HCT116 (cell line): Measurements from ENCODE around the gene KDM7A. TPM values are rescaled to one million over a fixed set of nuclear protein-coding genes. Genes with fewer than 3 reads are reported as not detected.

Experiments
- ATAC-seq: fragments of 200-7000 bp; cut with Tn5 transposase; 2 replicates; pipeline ENCODE4 v1.9.1; 2020; ENCODE audit warnings: mild to moderate bottlenecking, moderate library complexity
- BruUV-seq: library from RNA; stranded (reverse); fragments of 400-500 nt; replicated peaks from 2 replicates; lab custom pipeline; 2021; lab: Mats Ljungman, UMichigan
- CTCF ChIA-PET: fragments of 300-600 bp; sonication (Branson Sonifier 250); formaldehyde crosslinking; loops from one replicate; lab custom pipeline; 2021; ENCODE audit warnings: antibody characterized with exemption; lab: Charles Lee
- POLR2A ChIA-PET: fragments of 300-600, 350-600 bp; sonication (Branson Sonifier 250); formaldehyde crosslinking; loops from one replicate; lab custom pipeline; 2021; ENCODE audit warnings: antibody characterized with exemption; lab: Charles Lee
- RAD21 ChIA-PET, 2 experiments: fragments of 300-600 bp; sonication (Branson Sonifier 250); formaldehyde crosslinking; loops; one replicate each; lab custom pipeline; 2023; ENCODE audit warnings: low total read pairs in 2 of 2; ENCODE audit not compliant: uncharacterized antibody in 2 of 2, unreplicated experiment in 2 of 2, low non-redundant PET in 1 of 2; lab: Charles Lee
- DNase-seq: peaks from one replicate; pipeline ENCODE4 v3.0.0-alpha.2; 2010; ENCODE audit warnings: low read depth, low spot score
- H2AFZ ChIP-seq: fragments of 200-600 bp; shearing (Covaris generic), sonication (generic); 2 replicates; pipeline ENCODE4 v1.6.1; 2017; ENCODE audit warnings: low read depth, mixed run types, mixed read lengths, antibody characterized with exemption, low read length; ENCODE audit not compliant: poor library complexity, severe bottlenecking
- H3K27ac ChIP-seq: 2 replicates; pipeline ENCODE4 v1.5.1; 2012; ENCODE audit warnings: low read depth, low read length
- H3K27me3 ChIP-seq: fragments of 200-600 bp; sonication (generic); 2 replicates; pipeline ENCODE4 v1.6.1; 2016; ENCODE audit warnings: mixed run types, low read length, mixed read lengths; ENCODE audit not compliant: insufficient read depth
- H3K36me3 ChIP-seq, 2 experiments: fragments of 200-500 bp in 1 of 2; fragments of 200-600 bp in 1 of 2; sonication (Bioruptor generic) in 1 of 2; sonication (generic) in 1 of 2; 2 replicates each; pipeline versions ENCODE4 v1.5.1 to v1.6.1; 2014 to 2016; ENCODE audit warnings: low read length in 2 of 2, inconsistent platforms in 1 of 2, mixed read lengths in 1 of 2, mixed run types in 1 of 2; ENCODE audit not compliant: insufficient read depth in 2 of 2, control insufficient read depth in 1 of 2
- H3K4me1 ChIP-seq, 2 experiments: fragments of 200-600 bp in 1 of 2; sonication (generic) in 1 of 2; 2 replicates each; pipeline versions ENCODE4 v1.5.1 to v1.6.1; 2012 to 2017; ENCODE audit warnings: low read length in 2 of 2, inconsistent platforms in 1 of 2, mild to moderate bottlenecking in 1 of 2, mixed read lengths in 1 of 2, mixed run types in 1 of 2, moderate library complexity in 1 of 2; ENCODE audit not compliant: insufficient read depth in 2 of 2, control insufficient read depth in 1 of 2
- H3K4me2 ChIP-seq: fragments of 200-600 bp; sonication (generic); 2 replicates; pipeline ENCODE4 v1.6.1; 2017; ENCODE audit warnings: mixed run types, low read length, mixed read lengths
- H3K4me3 ChIP-seq, 2 experiments: fragments of 200-600 bp in 1 of 2; sonication (generic) in 1 of 2; replicated peaks in 1 of 2; 2 replicates each; pipeline ENCODE4 v1.5.1; 2011 to 2016; ENCODE audit warnings: low read length in 2 of 2, control low read depth in 1 of 2, low read depth in 1 of 2, mild to moderate bottlenecking in 1 of 2, mixed read lengths in 1 of 2, mixed run types in 1 of 2
- H3K79me2 ChIP-seq: fragments of 200-600 bp; sonication (generic); 2 replicates; pipeline ENCODE4 v1.6.1; 2017; ENCODE audit warnings: mild to moderate bottlenecking, mixed run types, low read length, moderate library complexity, mixed read lengths; ENCODE audit not compliant: insufficient read depth
- H3K9ac ChIP-seq: fragments of 200-600 bp; sonication (generic); 2 replicates; pipeline ENCODE4 v1.6.1; 2016; ENCODE audit warnings: low read length, mixed read lengths
- H3K9me2 ChIP-seq: fragments of 200-600 bp; sonication (generic), shearing (Covaris generic); 2 replicates; pipeline ENCODE4 v1.6.1; 2017; ENCODE audit warnings: mixed run types, mild to moderate bottlenecking, moderate library complexity; ENCODE audit not compliant: insufficient read depth
- H3K9me3 ChIP-seq, 2 experiments: fragments of 200-500 bp in 1 of 2; fragments of 200-600 bp in 1 of 2; sonication (Bioruptor generic) in 1 of 2; sonication (generic) in 1 of 2; 2 replicates each; pipeline ENCODE4 v1.6.1; 2014 to 2017; ENCODE audit warnings: low read length in 2 of 2, mixed read lengths in 2 of 2, inconsistent platforms in 1 of 2, low read depth in 1 of 2, mild to moderate bottlenecking in 1 of 2, mixed run types in 1 of 2, moderate library complexity in 1 of 2; ENCODE audit not compliant: control insufficient read depth in 1 of 2, insufficient read depth in 1 of 2
- H4K20me1 ChIP-seq: fragments of 200-600 bp; sonication (generic), shearing (Covaris generic); 2 replicates; pipeline ENCODE4 v1.6.1; 2017; ENCODE audit warnings: mixed run types, mild to moderate bottlenecking, moderate library complexity; ENCODE audit not compliant: insufficient read depth
- CBX3 ChIP-seq: IDR thresholded peaks from 2 replicates; pipeline ENCODE4 v1.6.1; 2012; ENCODE audit warnings: low read depth
- EGR1 ChIP-seq: IDR thresholded peaks from 2 replicates; pipeline ENCODE4 v1.6.1; 2012; ENCODE audit warnings: low read depth
- ELF1 ChIP-seq: IDR thresholded peaks from 2 replicates; pipeline ENCODE4 v1.6.1; 2012; ENCODE audit warnings: low read depth, borderline replicate concordance
- FOSL1 ChIP-seq: IDR thresholded peaks from 2 replicates; pipeline ENCODE4 v1.6.1; 2012; ENCODE audit warnings: low read depth
- JUND ChIP-seq: IDR thresholded peaks from 2 replicates; pipeline ENCODE4 v1.6.1; 2012
- RAD21 ChIP-seq: IDR thresholded peaks from 2 replicates; pipeline ENCODE4 v1.6.1; 2012; ENCODE audit warnings: low read depth, mild to moderate bottlenecking
- SIN3A ChIP-seq: IDR thresholded peaks from 2 replicates; pipeline ENCODE4 v1.6.1; 2012; ENCODE audit warnings: low read depth
- SRF ChIP-seq: IDR thresholded peaks from 2 replicates; pipeline ENCODE4 v1.6.1; 2012; ENCODE audit warnings: low read depth
- YY1 ChIP-seq: IDR thresholded peaks from 2 replicates; pipeline ENCODE4 v1.6.1; 2011; ENCODE audit warnings: low read length, low read depth, moderate library complexity, mild to moderate bottlenecking; ENCODE audit not compliant: insufficient replicate concordance; ENCODE audit errors: extremely low read depth
- ZFX ChIP-seq: fragments of 450-650 bp; IDR thresholded peaks from 2 replicates; pipeline ENCODE4 v1.6.1; 2017
- ZNF274 ChIP-seq: fragments of 200-500 bp; sonication (Bioruptor generic); IDR thresholded peaks from 2 replicates; pipeline ENCODE4 v1.6.1; 2014; ENCODE audit warnings: mild to moderate bottlenecking, low read depth, low read length, inconsistent platforms
- intact Hi-C: fragments of 100-400 bp; cut with micrococcal nuclease; formaldehyde crosslinking; loops from 2 replicates; pipeline ENCODE4 v1.10.0; 2022
- total RNA-seq: library from RNA; stranded (reverse); gene quantifications from one replicate; pipeline ENCODE4 v1.2.1, GENCODE V29; 2021; ENCODE audit not compliant: unreplicated experiment
- TF ChIP-seq, protein P1 (sequence below): IDR thresholded peaks from 2 replicates; pipeline ENCODE4 v1.6.1; 2012; ENCODE audit warnings: low read depth
- TF ChIP-seq, protein P2 (sequence below): IDR thresholded peaks from 2 replicates; pipeline ENCODE4 v1.6.1; 2012

Gene KDM7A
- total RNA-seq, 1 experiment from 2014 or later: 11.6 TPM

DNA sequence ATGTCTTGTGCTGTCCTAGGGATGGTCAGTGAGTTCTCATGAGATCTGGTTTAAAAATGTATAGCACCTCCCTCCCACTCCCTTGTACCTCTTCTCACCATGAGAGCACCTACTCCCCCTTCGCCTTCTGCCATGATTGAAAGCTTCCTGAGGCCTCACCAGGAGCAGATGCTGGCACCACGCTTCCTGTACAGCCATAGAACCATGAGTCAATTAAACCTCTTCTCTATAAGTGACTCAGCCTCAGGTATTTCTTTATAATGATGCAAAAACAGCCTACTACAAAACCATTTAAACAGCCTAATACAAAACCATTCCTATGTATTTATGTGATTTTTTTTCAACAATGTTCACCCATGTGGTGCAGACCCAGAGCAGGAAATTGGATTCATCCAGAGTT, 32.0 kb downstream of the KDM7A start:
- intact Hi-C loops: no loop called here
- ATAC-seq: no peak
- no peaks in the 10 kb centered on the region for H3K36me3 ChIP-seq
- no peak overlapping the region for H3K9ac ChIP-seq
- H3K4me2 ChIP-seq: no peak overlapping the region
- no peaks in the 10 kb centered on the region for H3K4me1 ChIP-seq
- no peaks in the 10 kb centered on the region for H3K79me2 ChIP-seq
- H4K20me1 ChIP-seq: 0 out of 2 replicates have a peak, but pooled peaks cover 4% of the 10 kb centered on the region
- RAD21 ChIA-PET: no interaction called here
- H3K27me3 ChIP-seq: no peaks in the 10 kb centered on the region
- CTCF ChIA-PET: no interaction called here
- BruUV-seq: no TSS peak
- no peaks in the 10 kb centered on the region for H3K9me3 ChIP-seq
- H2AFZ ChIP-seq: no peak overlapping the region
- no peak for DNase-seq
- H3K27ac ChIP-seq: no peak overlapping the region
- POLR2A ChIA-PET: no interaction called here
- TF ChIP-seq ZFX (no peak), ELF1 (no peak), SRF (no peak), RAD21 (no peak), EGR1 (no peak), FOSL1 (no peak), ZNF274 (no peak), SIN3A (no peak), YY1 (no peak), CBX3 (no peak), JUND (no peak)
- TF ChIP-seq, protein P1, sequence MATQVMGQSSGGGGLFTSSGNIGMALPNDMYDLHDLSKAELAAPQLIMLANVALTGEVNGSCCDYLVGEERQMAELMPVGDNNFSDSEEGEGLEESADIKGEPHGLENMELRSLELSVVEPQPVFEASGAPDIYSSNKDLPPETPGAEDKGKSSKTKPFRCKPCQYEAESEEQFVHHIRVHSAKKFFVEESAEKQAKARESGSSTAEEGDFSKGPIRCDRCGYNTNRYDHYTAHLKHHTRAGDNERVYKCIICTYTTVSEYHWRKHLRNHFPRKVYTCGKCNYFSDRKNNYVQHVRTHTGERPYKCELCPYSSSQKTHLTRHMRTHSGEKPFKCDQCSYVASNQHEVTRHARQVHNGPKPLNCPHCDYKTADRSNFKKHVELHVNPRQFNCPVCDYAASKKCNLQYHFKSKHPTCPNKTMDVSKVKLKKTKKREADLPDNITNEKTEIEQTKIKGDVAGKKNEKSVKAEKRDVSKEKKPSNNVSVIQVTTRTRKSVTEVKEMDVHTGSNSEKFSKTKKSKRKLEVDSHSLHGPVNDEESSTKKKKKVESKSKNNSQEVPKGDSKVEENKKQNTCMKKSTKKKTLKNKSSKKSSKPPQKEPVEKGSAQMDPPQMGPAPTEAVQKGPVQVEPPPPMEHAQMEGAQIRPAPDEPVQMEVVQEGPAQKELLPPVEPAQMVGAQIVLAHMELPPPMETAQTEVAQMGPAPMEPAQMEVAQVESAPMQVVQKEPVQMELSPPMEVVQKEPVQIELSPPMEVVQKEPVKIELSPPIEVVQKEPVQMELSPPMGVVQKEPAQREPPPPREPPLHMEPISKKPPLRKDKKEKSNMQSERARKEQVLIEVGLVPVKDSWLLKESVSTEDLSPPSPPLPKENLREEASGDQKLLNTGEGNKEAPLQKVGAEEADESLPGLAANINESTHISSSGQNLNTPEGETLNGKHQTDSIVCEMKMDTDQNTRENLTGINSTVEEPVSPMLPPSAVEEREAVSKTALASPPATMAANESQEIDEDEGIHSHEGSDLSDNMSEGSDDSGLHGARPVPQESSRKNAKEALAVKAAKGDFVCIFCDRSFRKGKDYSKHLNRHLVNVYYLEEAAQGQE: no peak
- TF ChIP-seq, protein P2, sequence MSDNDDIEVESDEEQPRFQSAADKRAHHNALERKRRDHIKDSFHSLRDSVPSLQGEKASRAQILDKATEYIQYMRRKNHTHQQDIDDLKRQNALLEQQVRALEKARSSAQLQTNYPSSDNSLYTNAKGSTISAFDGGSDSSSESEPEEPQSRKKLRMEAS: no peak
- H3K4me3 ChIP-seq: no peak overlapping the region
- H3K9me2 ChIP-seq: no peaks in the 10 kb centered on the region
